Panc1 (cell line): ENCODE results near the gene FIZ1.
A peak's percentile ranks its signal among the peaks of the same experiment; 100 is the strongest.

Source experiments
- POLR2AphosphoS5 ChIP-seq: IDR thresholded peaks from 2 replicates; pipeline ENCODE4 v1.6.1; 2012; ENCODE audit warnings: mild to moderate bottlenecking, low read depth, low read length, moderate library complexity
- SIN3A ChIP-seq: IDR thresholded peaks from 2 replicates; pipeline ENCODE4 v1.6.1; 2012; ENCODE audit warnings: low read depth, mild to moderate bottlenecking, low read length, moderate library complexity, borderline replicate concordance; ENCODE audit not compliant: insufficient read depth
- TCF7L2 ChIP-seq: IDR thresholded peaks from 2 replicates; pipeline ENCODE4 v1.6.1; 2011; ENCODE audit warnings: mild to moderate bottlenecking, low read depth, low read length, inconsistent platforms
- TF ChIP-seq, protein P1 (sequence below): fragments of 450-650 bp; IDR thresholded peaks from 2 replicates; pipeline ENCODE4 v1.5.1; 2017; ENCODE audit warnings: mild to moderate bottlenecking
- TF ChIP-seq, protein P2 (sequence below), 2 experiments: IDR thresholded peaks; 2 replicates each; pipeline ENCODE4 v1.6.1; 2011 to 2012; ENCODE audit warnings: low read depth in 2 of 2, control low read depth in 1 of 2, low read length in 1 of 2, mild to moderate bottlenecking in 1 of 2, moderate library complexity in 1 of 2; ENCODE audit not compliant: insufficient read depth in 1 of 2

DNA sequence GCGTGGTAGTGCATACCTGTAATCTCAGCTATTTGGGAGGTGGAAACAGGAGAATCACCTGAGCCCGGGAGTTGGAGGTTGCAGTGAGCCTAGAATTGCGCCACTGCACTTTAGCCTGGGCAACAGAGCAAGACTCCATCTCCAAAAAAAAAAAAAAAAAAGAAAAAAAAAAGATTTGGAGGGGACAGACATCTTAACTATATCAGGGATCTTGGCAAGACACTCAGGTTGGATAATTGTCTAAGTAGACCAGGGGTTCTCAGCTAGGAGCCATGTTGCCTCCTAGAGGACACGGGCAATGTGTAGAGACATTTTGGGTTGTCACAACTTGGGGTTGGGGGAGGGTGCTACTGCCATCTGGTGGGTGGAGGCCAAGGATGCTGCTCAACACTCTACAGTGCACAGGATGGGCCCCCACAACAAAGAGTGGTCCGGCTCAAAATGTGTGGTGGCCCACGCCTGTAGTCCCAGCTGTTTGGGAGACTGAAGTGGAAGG lies 39.6 kb upstream of the FIZ1 start:
- TF ChIP-seq, protein P1, sequence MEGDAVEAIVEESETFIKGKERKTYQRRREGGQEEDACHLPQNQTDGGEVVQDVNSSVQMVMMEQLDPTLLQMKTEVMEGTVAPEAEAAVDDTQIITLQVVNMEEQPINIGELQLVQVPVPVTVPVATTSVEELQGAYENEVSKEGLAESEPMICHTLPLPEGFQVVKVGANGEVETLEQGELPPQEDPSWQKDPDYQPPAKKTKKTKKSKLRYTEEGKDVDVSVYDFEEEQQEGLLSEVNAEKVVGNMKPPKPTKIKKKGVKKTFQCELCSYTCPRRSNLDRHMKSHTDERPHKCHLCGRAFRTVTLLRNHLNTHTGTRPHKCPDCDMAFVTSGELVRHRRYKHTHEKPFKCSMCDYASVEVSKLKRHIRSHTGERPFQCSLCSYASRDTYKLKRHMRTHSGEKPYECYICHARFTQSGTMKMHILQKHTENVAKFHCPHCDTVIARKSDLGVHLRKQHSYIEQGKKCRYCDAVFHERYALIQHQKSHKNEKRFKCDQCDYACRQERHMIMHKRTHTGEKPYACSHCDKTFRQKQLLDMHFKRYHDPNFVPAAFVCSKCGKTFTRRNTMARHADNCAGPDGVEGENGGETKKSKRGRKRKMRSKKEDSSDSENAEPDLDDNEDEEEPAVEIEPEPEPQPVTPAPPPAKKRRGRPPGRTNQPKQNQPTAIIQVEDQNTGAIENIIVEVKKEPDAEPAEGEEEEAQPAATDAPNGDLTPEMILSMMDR: peak; percentile 89
- TF ChIP-seq SIN3A (no peak), POLR2AphosphoS5 (peak; percentile 24; the same call in 1 of the 2 replicates), TCF7L2 (no peak)
- TF ChIP-seq, protein P2, sequence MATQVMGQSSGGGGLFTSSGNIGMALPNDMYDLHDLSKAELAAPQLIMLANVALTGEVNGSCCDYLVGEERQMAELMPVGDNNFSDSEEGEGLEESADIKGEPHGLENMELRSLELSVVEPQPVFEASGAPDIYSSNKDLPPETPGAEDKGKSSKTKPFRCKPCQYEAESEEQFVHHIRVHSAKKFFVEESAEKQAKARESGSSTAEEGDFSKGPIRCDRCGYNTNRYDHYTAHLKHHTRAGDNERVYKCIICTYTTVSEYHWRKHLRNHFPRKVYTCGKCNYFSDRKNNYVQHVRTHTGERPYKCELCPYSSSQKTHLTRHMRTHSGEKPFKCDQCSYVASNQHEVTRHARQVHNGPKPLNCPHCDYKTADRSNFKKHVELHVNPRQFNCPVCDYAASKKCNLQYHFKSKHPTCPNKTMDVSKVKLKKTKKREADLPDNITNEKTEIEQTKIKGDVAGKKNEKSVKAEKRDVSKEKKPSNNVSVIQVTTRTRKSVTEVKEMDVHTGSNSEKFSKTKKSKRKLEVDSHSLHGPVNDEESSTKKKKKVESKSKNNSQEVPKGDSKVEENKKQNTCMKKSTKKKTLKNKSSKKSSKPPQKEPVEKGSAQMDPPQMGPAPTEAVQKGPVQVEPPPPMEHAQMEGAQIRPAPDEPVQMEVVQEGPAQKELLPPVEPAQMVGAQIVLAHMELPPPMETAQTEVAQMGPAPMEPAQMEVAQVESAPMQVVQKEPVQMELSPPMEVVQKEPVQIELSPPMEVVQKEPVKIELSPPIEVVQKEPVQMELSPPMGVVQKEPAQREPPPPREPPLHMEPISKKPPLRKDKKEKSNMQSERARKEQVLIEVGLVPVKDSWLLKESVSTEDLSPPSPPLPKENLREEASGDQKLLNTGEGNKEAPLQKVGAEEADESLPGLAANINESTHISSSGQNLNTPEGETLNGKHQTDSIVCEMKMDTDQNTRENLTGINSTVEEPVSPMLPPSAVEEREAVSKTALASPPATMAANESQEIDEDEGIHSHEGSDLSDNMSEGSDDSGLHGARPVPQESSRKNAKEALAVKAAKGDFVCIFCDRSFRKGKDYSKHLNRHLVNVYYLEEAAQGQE (IDR thresholded peaks at IDR 0.05; ENCODE audit: insufficient read depth in 1 of 2, low read depth in 2 of 2, low read length in 1 of 2): no peak
